ENCODE measurements around the gene ADARB2. TPM values are rescaled to one million over a fixed set of nuclear protein-coding genes. Genes with fewer than 3 reads are reported as not detected.
A peak's percentile ranks its signal among the peaks of the same experiment; 100 is the strongest.

The ADARB2 gene
- total and polyA plus RNA-seq, 10 of the 15 experiments (the other 5 are each of a cell fraction or from before 2014, with no cell fraction given) = 0.02 to 4.1 (median 0.76) TPM

DNA sequence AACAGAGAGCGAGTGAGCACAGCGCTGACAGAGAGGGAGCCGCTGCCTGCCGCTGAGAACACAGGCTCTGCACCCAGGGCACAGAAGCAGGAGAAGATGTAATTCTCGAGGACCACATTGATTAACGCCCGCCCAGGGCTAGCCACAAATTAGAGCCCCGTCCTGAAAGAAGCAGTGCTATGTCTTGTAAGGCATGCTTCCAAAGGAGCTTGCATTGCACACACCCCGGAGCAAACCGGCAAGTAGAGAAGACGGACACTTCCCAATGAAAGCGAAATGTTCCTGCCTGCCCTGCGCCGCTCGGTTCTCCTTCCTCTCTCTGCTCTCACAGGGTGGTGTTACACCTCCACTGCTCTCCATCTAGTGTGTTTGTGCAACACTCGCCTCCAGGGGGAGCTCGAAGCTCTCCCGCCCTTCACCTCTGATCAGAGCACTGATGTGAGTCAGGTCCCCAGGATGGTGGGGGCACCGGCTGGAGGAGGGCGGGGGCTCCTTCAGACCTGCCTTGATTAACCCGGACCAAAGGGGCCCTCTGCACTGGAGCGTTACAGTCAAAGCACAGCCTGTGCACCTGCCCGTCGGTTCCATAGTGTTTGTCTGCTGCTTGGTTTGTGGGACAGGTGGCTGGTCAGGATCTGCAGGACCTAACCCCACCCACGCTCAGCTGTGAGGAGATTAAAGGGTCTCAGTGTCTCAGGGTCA is 316.5 kb downstream of the ADARB2 start (continued):
- TF ChIP-seq, protein P1, sequence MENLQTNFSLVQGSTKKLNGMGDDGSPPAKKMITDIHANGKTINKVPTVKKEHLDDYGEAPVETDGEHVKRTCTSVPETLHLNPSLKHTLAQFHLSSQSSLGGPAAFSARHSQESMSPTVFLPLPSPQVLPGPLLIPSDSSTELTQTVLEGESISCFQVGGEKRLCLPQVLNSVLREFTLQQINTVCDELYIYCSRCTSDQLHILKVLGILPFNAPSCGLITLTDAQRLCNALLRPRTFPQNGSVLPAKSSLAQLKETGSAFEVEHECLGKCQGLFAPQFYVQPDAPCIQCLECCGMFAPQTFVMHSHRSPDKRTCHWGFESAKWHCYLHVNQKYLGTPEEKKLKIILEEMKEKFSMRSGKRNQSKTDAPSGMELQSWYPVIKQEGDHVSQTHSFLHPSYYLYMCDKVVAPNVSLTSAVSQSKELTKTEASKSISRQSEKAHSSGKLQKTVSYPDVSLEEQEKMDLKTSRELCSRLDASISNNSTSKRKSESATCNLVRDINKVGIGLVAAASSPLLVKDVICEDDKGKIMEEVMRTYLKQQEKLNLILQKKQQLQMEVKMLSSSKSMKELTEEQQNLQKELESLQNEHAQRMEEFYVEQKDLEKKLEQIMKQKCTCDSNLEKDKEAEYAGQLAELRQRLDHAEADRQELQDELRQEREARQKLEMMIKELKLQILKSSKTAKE (IDR thresholded peaks at IDR 0.05; ENCODE audit: low read depth, poor library complexity, severe bottlenecking) = peak; percentile 30
- TF ChIP-seq RAD21 (IDR thresholded peaks at IDR 0.05; ENCODE audit: insufficient read depth, low read depth, low read length) (peak; percentile 89), NBN (IDR thresholded peaks at IDR 0.05) (0 out of 2 replicates have a peak, but pooled peaks have one; percentile 47), RB1 (IDR thresholded peaks at IDR 0.05; ENCODE audit: borderline replicate concordance) (peak; percentile 26; the same call in 1 of the 2 replicates)

DNA sequence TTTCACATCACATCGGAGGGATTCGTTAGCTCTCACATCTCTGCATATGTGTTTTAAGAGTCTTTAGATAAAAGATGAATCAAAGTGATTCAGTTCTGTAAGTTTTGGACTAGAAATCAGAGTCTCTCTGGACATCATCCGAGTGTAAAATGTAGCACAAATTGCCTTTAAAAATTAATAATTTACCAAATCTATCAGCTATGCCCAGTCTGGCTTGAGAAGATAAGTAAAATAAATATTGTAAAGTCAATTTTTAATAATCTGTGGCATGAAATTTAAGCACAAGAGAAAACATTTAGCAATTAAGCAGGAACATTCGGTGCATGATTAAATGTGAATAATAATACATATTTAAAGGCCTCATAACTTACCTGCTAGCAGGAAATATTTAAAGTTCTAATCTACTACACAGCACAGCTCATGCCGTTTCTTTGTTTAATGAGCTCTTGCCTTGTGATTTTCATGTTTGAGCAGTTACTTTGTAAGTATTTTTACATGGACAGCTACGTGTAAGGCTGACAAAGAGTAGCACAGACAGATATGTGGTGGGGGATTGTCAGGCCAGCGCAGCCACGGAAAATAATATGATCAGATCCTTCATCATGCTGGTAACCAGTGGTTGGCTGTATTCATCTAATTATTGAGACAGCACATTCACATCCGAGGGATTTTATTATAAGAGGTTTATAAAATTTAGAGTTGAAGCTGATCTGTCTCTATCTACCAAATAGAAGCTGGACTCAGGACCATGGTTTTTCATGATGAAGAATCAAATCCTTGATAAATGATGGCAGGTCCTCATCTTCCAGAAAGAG is 317.3 kb downstream of the ADARB2 start:
- ATAC-seq = no peak
- no TSS peak for BruUV-seq (replicated peaks)
- Histone ChIP-seq H2AFZ (ENCODE audit: control insufficient read depth, low read depth, low read length) (no peak overlapping the region), H3K27ac (ENCODE audit: control insufficient read depth, insufficient read depth) (no peak overlapping the region), H3K4me3 (no peak overlapping the region), H3K79me2 (ENCODE audit: control insufficient read depth, insufficient read depth, low read length) (no peaks in the 10 kb centered on the region), H3K9me3 (replicated peaks; ENCODE audit: control insufficient read depth, insufficient read depth, low read length) (no peaks in the 10 kb centered on the region; the same call in 2 of the 3 replicates), H3K4me2 (ENCODE audit: control insufficient read depth, insufficient read depth) (0 out of 2 replicates have a peak overlapping the region, but pooled peaks have one; percentile 26), H3K27me3 (replicated peaks in 1 of 2; ENCODE audit: control insufficient read depth in 2 of 2, insufficient read depth in 2 of 2, low read length in 1 of 2) (no peaks in the 10 kb centered on the region), H4K20me1 (ENCODE audit: control insufficient read depth, insufficient read depth) (no peaks in the 10 kb centered on the region; the same call in 1 of the 2 replicates), H3K9ac (ENCODE audit: control insufficient read depth, insufficient read depth, low read length) (no peak overlapping the region), H3K4me1 (ENCODE audit: control insufficient read depth, insufficient read depth, low read length) (no peaks in the 10 kb centered on the region; the same call in 1 of the 2 replicates), H3K36me3 (ENCODE audit: control insufficient read depth in 2 of 2, insufficient read depth in 2 of 2, low read length in 1 of 2) (no peaks in the 10 kb centered on the region)
- FAIRE-seq = no peak
- ChIA-PET RAD21 (ENCODE audit: unreplicated experiment) (interaction anchor here (0.6 to 2.2 kb wide), 17 partner anchors 22 to 655 kb away, joined by 3 to 14 read pairs (median 4); no protein-coding TSS in a partner anchor), CTCF (interaction anchor here (0.6 to 2.5 kb wide), 37 partner anchors 7 to 594 kb away, joined by 3 to 14 read pairs (median 5); partner anchors contain the start of gene ADARB2), SMC1A (ENCODE audit: uncharacterized antibody, unreplicated experiment) (interaction anchor here (0.6 to 2.7 kb wide), 18 partner anchors 12 to 335 kb away, joined by 3 to 18 read pairs (median 4); partner anchors contain the start of gene ADARB2), POLR2A (interaction anchor here (0.6 to 1.4 kb wide), 4 partner anchors 34 to 549 kb away, joined by 4 to 6 read pairs (median 5); no protein-coding TSS in a partner anchor)
- in situ Hi-C loops (cut with MboI) = no loop called here
- DNase-seq (ENCODE audit: low read depth, low spot score) = no peak
- intact Hi-C loops (cut with micrococcal nuclease; ENCODE audit: unreplicated experiment) = loop anchor here (2.0 to 10.0 kb wide), 3 partner anchors 145 to 315 kb away; no protein-coding TSS in a partner anchor
- 51% methylated on average over 9 of the region's 9 CpGs for WGBS (ENCODE audit: insufficient coverage, insufficient replicate concordance, low lambda C conversion rate, missing lambda C conversion rate)
- TF ChIP-seq MTA2 (IDR thresholded peaks at IDR 0.05; ENCODE audit: low read depth) (no peak), ZBED1 (IDR thresholded peaks at IDR 0.05; ENCODE audit: borderline replicate concordance) (no peak), SREBF2 (IDR thresholded peaks at IDR 0.05; ENCODE audit: low read length) (no peak), NFYB (IDR thresholded peaks at IDR 0.05; ENCODE audit: insufficient read depth, low read depth, low read length) (no peak), HDGF (IDR thresholded peaks at IDR 0.05) (no peak), CHD4 (IDR thresholded peaks at IDR 0.05) (no peak)
- TF ChIP-seq, protein P2, sequence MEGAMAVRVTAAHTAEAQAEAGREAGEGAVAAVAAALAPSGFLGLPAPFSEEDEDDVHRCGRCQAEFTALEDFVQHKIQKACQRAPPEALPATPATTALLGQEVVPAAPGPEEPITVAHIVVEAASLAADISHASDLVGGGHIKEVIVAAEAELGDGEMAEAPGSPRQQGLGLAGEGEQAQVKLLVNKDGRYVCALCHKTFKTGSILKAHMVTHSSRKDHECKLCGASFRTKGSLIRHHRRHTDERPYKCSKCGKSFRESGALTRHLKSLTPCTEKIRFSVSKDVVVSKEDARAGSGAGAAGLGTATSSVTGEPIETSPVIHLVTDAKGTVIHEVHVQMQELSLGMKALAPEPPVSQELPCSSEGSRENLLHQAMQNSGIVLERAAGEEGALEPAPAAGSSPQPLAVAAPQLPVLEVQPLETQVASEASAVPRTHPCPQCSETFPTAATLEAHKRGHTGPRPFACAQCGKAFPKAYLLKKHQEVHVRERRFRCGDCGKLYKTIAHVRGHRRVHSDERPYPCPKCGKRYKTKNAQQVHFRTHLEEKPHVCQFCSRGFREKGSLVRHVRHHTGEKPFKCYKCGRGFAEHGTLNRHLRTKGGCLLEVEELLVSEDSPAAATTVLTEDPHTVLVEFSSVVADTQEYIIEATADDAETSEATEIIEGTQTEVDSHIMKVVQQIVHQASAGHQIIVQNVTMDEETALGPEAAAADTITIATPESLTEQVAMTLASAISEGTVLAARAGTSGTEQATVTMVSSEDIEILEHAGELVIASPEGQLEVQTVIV (IDR thresholded peaks at IDR 0.05; ENCODE audit: borderline replicate concordance, partially characterized antibody) = no peak

Data from GM12878 (cell line).